Smooth muscle cell (in vitro differentiated cells): ENCODE results near the gene TSPAN15. TPM values are rescaled to one million over a fixed set of nuclear protein-coding genes. Genes with fewer than 3 reads are reported as not detected.

Experiments used
- DNase-seq: peaks from one replicate; lab custom pipeline; 2025; ENCODE audit not compliant: unreplicated experiment; lab: John Stamatoyannopoulos, UW
- H2AFZ ChIP-seq: fragments of 200-600 bp; sonication (generic); 2 replicates; pipeline ENCODE4 v1.6.0; 2016; ENCODE audit warnings: antibody characterized with exemption, low read depth, mild to moderate bottlenecking
- H3F3A ChIP-seq: fragments of 200-600 bp; sonication (generic); 2 replicates; pipeline ENCODE4 v1.6.0; 2017; ENCODE audit warnings: antibody characterized with exemption, low read depth
- H3K27ac ChIP-seq: fragments of 200-600 bp; sonication (generic); 2 replicates; pipeline ENCODE4 v1.5.1; 2016; ENCODE audit warnings: low read depth, mild to moderate bottlenecking
- H3K27me3 ChIP-seq: fragments of 200-600 bp; sonication (generic); 2 replicates; pipeline ENCODE4 v1.6.1; 2016; ENCODE audit warnings: low read depth, mild to moderate bottlenecking
- H3K36me3 ChIP-seq: fragments of 200-600 bp; sonication (generic); 2 replicates; pipeline ENCODE4 v1.5.1; 2016; ENCODE audit warnings: low read depth
- H3K4me1 ChIP-seq: fragments of 200-600 bp; sonication (generic); 2 replicates; pipeline ENCODE4 v1.5.1; 2016; ENCODE audit warnings: low read depth
- H3K4me2 ChIP-seq: fragments of 200-600 bp; sonication (generic); 2 replicates; pipeline ENCODE4 v1.6.0; 2016; ENCODE audit warnings: mild to moderate bottlenecking
- H3K4me3 ChIP-seq: fragments of 200-600 bp; sonication (generic); 2 replicates; pipeline ENCODE4 v1.5.1; 2016; ENCODE audit warnings: mild to moderate bottlenecking
- H3K79me2 ChIP-seq: fragments of 200-600 bp; sonication (generic); 2 replicates; pipeline ENCODE4 v1.6.0; 2016; ENCODE audit warnings: low read depth, mild to moderate bottlenecking
- H3K9ac ChIP-seq: fragments of 200-600 bp; sonication (generic); 2 replicates; pipeline ENCODE4 v1.6.0; 2016; ENCODE audit warnings: low read depth
- H3K9me3 ChIP-seq: fragments of 200-600 bp; sonication (generic); replicated peaks from 2 replicates; pipeline ENCODE4 v1.5.1; 2016; ENCODE audit warnings: low read depth
- H4K20me1 ChIP-seq: fragments of 200-600 bp; sonication (generic); 2 replicates; pipeline ENCODE4 v1.6.0; 2016; ENCODE audit warnings: low read depth
- WGBS: methylation state at CpG from one replicate; pipeline ENCODE4 v1.1.7; 2016; ENCODE audit warnings: low lambda C conversion rate; 5-methylcytosine and 5-hydroxymethylcytosine counted together
- polyA plus RNA-seq: library from polyadenylated mRNA; unstranded; fragments of >200 nt; fragmentation: Nextera tagmentation; extraction: Ambion mirVana; gene quantifications from 2 replicates; pipeline ENCODE4 v1.2.1, GENCODE V29; 2016
- total RNA-seq: library from RNA; depleted of rRNA; stranded (reverse); fragments of >200 nt; gene quantifications from 2 replicates; pipeline ENCODE4 v1.2.3, GENCODE V29; 2014
- TF ChIP-seq, protein P1 (sequence below): fragments of 200-600 bp; sonication (generic); IDR thresholded peaks from 2 replicates; pipeline ENCODE4 v1.5.1; 2017; ENCODE audit warnings: borderline replicate concordance, mild to moderate bottlenecking, antibody characterized with exemption; ENCODE audit not compliant: insufficient read depth, poor library complexity, severe bottlenecking

The TSPAN15 gene
- total and polyA plus RNA-seq, 2 experiments from 2014 or later = 113 to 249 TPM

DNA sequence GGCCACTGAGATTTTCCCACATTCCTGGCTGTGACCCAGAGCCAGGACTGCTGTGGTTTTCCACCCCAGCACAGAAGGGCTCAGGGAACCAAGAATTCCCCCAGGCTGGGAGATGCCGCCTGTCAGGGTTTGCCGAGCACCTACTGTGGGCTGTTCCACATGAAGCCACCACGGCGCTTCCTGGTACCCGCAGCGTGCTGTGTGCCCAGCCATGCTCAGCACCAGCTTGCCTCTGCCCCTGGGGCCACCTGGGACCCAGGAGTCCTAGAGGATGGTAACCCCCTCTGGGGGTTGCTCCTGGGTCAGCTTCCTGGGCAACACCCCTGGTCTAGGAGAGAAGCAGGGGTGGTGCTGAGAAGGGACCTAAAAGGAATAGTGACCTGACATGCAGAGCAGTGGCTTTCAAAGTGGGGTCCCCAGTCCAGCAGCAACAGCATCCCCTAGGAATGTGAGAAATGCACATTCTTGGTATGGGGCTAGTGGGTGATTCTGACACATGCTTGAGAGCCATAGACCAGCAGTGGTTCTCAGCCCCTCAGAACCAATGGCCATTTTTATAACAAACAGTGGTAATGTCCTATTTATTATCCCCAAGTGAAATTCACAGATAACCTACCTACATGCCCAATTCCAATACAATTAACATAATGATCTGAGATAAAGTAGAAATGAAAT, 53.4 kb downstream of the TSPAN15 start:
- Histone ChIP-seq H3F3A (no peaks in the 10 kb centered on the region), H3K4me3 (no peak overlapping the region), H3K9me3 (no peaks in the 10 kb centered on the region), H4K20me1 (no peaks in the 10 kb centered on the region), H3K79me2 (no peaks in the 10 kb centered on the region), H3K27me3 (no peaks in the 10 kb centered on the region), H3K36me3 (no peaks in the 10 kb centered on the region), H3K27ac (no peak overlapping the region), H3K4me2 (no peak overlapping the region), H3K4me1 (peaks cover 7% of the 10 kb centered on the region), H2AFZ (no peak overlapping the region), H3K9ac (no peak overlapping the region)
- TF ChIP-seq, protein P1, sequence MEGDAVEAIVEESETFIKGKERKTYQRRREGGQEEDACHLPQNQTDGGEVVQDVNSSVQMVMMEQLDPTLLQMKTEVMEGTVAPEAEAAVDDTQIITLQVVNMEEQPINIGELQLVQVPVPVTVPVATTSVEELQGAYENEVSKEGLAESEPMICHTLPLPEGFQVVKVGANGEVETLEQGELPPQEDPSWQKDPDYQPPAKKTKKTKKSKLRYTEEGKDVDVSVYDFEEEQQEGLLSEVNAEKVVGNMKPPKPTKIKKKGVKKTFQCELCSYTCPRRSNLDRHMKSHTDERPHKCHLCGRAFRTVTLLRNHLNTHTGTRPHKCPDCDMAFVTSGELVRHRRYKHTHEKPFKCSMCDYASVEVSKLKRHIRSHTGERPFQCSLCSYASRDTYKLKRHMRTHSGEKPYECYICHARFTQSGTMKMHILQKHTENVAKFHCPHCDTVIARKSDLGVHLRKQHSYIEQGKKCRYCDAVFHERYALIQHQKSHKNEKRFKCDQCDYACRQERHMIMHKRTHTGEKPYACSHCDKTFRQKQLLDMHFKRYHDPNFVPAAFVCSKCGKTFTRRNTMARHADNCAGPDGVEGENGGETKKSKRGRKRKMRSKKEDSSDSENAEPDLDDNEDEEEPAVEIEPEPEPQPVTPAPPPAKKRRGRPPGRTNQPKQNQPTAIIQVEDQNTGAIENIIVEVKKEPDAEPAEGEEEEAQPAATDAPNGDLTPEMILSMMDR = no peak
- no peak for DNase-seq
- 96% methylated on average over 6 of the region's 6 CpGs for WGBS

DNA sequence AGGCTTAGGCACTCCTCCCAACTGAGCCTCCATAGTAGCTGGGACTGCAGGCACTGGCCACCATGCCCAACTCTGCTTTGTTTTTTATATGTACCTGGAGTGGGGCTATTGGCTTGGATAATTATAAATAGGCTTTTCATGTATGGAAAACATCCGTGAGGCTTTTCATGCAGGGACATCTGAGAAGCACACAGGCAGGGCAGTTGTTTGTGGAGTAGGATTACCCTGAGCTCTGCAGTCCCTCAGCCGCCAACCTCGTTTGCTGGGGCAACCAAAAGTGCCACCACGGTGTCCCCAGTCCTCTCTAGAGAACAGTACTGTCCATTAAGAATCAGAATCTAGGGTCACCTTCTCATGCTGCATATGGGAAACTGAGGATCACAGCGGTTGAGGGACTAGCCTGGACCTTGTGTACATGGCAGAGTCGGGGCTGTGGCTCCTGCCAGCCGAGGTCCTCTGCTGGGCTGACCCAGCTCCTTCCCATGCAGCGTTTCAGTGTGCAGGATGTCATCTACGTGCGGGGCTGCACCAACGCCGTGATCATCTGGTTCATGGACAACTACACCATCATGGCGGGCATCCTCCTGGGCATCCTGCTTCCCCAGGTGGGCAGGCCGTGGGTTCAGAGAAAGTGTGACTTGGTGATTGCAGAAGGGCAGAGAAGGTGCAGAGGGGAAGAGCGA, 54.5 kb downstream of the TSPAN15 start:
- TF ChIP-seq, protein P1 = no peak
- H3K27ac ChIP-seq = no peak overlapping the region
- no peaks in the 10 kb centered on the region for H3K27me3 ChIP-seq
- H3K9ac ChIP-seq = no peak overlapping the region
- H3K4me2 ChIP-seq = no peak overlapping the region
- no peaks in the 10 kb centered on the region for H4K20me1 ChIP-seq
- H3K36me3 ChIP-seq = no peaks in the 10 kb centered on the region
- 91% methylated on average over 15 of the region's 15 CpGs for WGBS
- H3K9me3 ChIP-seq = no peaks in the 10 kb centered on the region
- no peak overlapping the region for H2AFZ ChIP-seq
- no peaks in the 10 kb centered on the region for H3K79me2 ChIP-seq
- no peak overlapping the region for H3K4me3 ChIP-seq
- no peaks in the 10 kb centered on the region for H3F3A ChIP-seq
- DNase-seq = no peak
- H3K4me1 ChIP-seq = peaks cover 7% of the 10 kb centered on the region

DNA sequence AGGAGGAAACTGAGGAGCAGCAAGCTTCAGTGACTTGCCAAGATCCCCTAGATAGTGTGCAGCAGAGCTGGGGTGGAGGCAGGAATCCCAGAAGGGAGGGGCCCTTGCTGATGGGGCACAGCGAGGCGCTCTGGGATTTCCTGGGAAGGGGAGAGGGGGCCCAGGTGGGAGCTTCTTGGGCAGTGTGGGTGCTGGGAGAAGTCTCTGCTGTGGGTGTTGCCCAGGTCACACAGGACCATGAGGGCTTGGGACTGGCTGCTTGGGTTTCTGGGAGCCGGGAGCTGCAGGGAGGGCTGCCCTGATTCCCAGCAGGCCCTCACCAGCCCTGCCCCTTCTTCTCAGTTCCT, 55.2 kb downstream of the TSPAN15 start:
- 97% methylated on average over 3 of the region's 3 CpGs for WGBS
- H3K27ac ChIP-seq = no peak overlapping the region
- H3K9me3 ChIP-seq = no peaks in the 10 kb centered on the region
- H3K9ac ChIP-seq = no peak overlapping the region
- H3K27me3 ChIP-seq = no peaks in the 10 kb centered on the region
- no peak overlapping the region for H3K4me3 ChIP-seq
- H4K20me1 ChIP-seq = no peaks in the 10 kb centered on the region
- H3K36me3 ChIP-seq = no peaks in the 10 kb centered on the region
- DNase-seq = no peak
- H3K4me1 ChIP-seq = peaks cover 7% of the 10 kb centered on the region
- H3K79me2 ChIP-seq = no peaks in the 10 kb centered on the region
- TF ChIP-seq, protein P1 = no peak
- no peaks in the 10 kb centered on the region for H3F3A ChIP-seq
- no peak overlapping the region for H3K4me2 ChIP-seq
- no peak overlapping the region for H2AFZ ChIP-seq
